ENCODE measurements around the gene SETD7. TPM values are rescaled to one million over a fixed set of nuclear protein-coding genes. Genes with fewer than 3 reads are reported as not detected.

The SETD7 gene
- total and polyA plus RNA-seq, 2 of the 8 experiments (the other 6 are each of a cell fraction or from before 2014, with no cell fraction given) = 1.5 to 4.6 TPM

- H3K79me1 ChIP-seq (ENCODE audit: low read depth, low read length) = no peaks in the 10 kb centered on the region
- TF ChIP-seq CREB1 (IDR thresholded peaks at IDR 0.05) (no peak), PHF8 (conservative IDR thresholded peaks at IDR 0.05; ENCODE audit: low read depth, low read length) (no peak)
- no peak overlapping the region for H3K18ac ChIP-seq (ENCODE audit: extremely low read depth, low read length)
- no peak overlapping the region for H3K27ac ChIP-seq (ENCODE audit: low read depth, low read length)
- no peaks in the 10 kb centered on the region for H3K79me2 ChIP-seq (ENCODE audit: control insufficient read depth in 1 of 2, insufficient read depth in 2 of 2, low read length in 2 of 2)
- WGBS, 2 experiments (ENCODE audit: extremely low coverage in 1 of 2, insufficient coverage in 1 of 2, insufficient read length in 1 of 2, insufficient replicate concordance in 2 of 2, low coverage in 1 of 2, low lambda C conversion rate in 2 of 2, missing lambda C conversion rate in 1 of 2) = 80% methylated on average over 1 of the region's 1 CpG; no CpG with 5 or more reads in 1 of the 2 experiments
- POLR2A ChIA-PET (ENCODE audit: partially characterized antibody) = interaction anchor here (1.2 kb wide), 1 partner anchor 115 kb away, joined by 3 read pairs; no protein-coding TSS in a partner anchor
- no peaks in the 10 kb centered on the region for H3K36me3 ChIP-seq (ENCODE audit: control insufficient read depth in 2 of 4, insufficient read depth in 4 of 4, low read length in 3 of 4)
- H2BK15ac ChIP-seq (ENCODE audit: low read length) = no peak overlapping the region
- H4K8ac ChIP-seq (ENCODE audit: extremely low read depth, insufficient read depth, low read length) = no peak overlapping the region
- H3K9me3 ChIP-seq (ENCODE audit: insufficient read depth in 2 of 2, low read depth in 1 of 2, low read length in 1 of 2) = no peaks in the 10 kb centered on the region
- CTCF ChIA-PET (ENCODE audit: partially characterized antibody) = interaction anchor here (1.1 to 3.3 kb wide), 7 partner anchors 10 to 99 kb away, joined by 3 to 10 read pairs (median 5); no protein-coding TSS in a partner anchor
- peaks cover 15 to 43% (median 36%) of the 10 kb centered on the region in 4 experiments for H3K27me3 ChIP-seq (replicated peaks in 1 of 4; ENCODE audit: control insufficient read depth in 3 of 4, extremely low read depth in 1 of 4, insufficient read depth in 3 of 4, low read length in 3 of 4)
- H2AFZ ChIP-seq (ENCODE audit: low read length) = no peak overlapping the region
- no peaks in the 10 kb centered on the region for H4K20me1 ChIP-seq (replicated peaks in 1 of 2; ENCODE audit: control insufficient read depth in 1 of 2, insufficient read depth in 2 of 2, low read length in 2 of 2)
- H4K5ac ChIP-seq (ENCODE audit: insufficient read length, low read depth, low read length) = no peak overlapping the region
- H3K23me2 ChIP-seq (ENCODE audit: low read depth, low read length) = peaks cover 19% of the 10 kb centered on the region; the same call in 1 of the 2 replicates
- H3K9ac ChIP-seq (replicated peaks in 1 of 4; ENCODE audit: extremely low read depth in 1 of 4, low read depth in 3 of 4, low read length in 3 of 4) = no peak overlapping the region
- H2AK5ac ChIP-seq (ENCODE audit: low read depth, low read length) = no peak overlapping the region
- no peak overlapping the region for H2BK20ac ChIP-seq (ENCODE audit: low read length)
- H3K4me2 ChIP-seq (ENCODE audit: insufficient read depth in 1 of 2, low read depth in 2 of 2, low read length in 2 of 2) = peak overlapping the region; percentile 78 to 98; a peak in 2 of 4 replicates
- FAIRE-seq (no peak), DNase-seq (ENCODE audit: low read depth in 1 of 2, low spot score in 2 of 2) (no peak)
- H2BK12ac ChIP-seq (ENCODE audit: low read depth, low read length) = no peak overlapping the region
- no peak overlapping the region for H3K14ac ChIP-seq (ENCODE audit: insufficient read length)
- H3K4ac ChIP-seq (replicated peaks; ENCODE audit: insufficient read length, low read depth, low read length) = no peak overlapping the region
- H2BK5ac ChIP-seq (ENCODE audit: low read depth, low read length) = no peak overlapping the region
- no peak overlapping the region for H2BK120ac ChIP-seq (replicated peaks; ENCODE audit: low read depth, low read length)
- H3K23ac ChIP-seq (ENCODE audit: insufficient read length) = no peak overlapping the region
- H3K4me1 ChIP-seq (replicated peaks in 1 of 4; ENCODE audit: control insufficient read depth in 3 of 4, insufficient read depth in 4 of 4, low read length in 3 of 4) = peaks cover 0 to 10% (median 8%) of the 10 kb centered on the region in 4 experiments; a peak in 6 of 7 replicates
- H3K56ac ChIP-seq (replicated peaks; ENCODE audit: insufficient read length, low read depth, low read length) = no peak overlapping the region
- no peak overlapping the region for H4K91ac ChIP-seq (replicated peaks; ENCODE audit: insufficient read length, low read length)
- H3K4me3 ChIP-seq (ENCODE audit: extremely low read depth in 1 of 4, insufficient read depth in 2 of 4, low read depth in 3 of 4, low read length in 4 of 4) = peak overlapping the region in 3 of 4 experiments; percentile 54 to 81 (median 70); a peak in 4 of 8 replicates
Observed at GRCh38 chr4:139554642-139554892, 1.5 kb downstream of the SETD7 start.

All from H1 (cell line).